MCF 10A (cell line): Measurements from ENCODE around the gene IL22RA2. TPM values are rescaled to one million over a fixed set of nuclear protein-coding genes. Genes with fewer than 3 reads are reported as not detected.

ENCODE experiments used
- BruUV-seq: library from RNA; stranded (reverse); fragments of 400-500 nt; replicated peaks from 2 replicates; lab custom pipeline; 2021; lab: Mats Ljungman, UMichigan
- CTCF ChIA-PET: fragments of 300-600 bp; sonication (Branson Sonifier 250); formaldehyde crosslinking; extraction: SDS; loops from one replicate; lab custom pipeline; 2021; ENCODE audit warnings: antibody characterized with exemption, inconsistent platforms; lab: Yijun Ruan, JAX
- POLR2A ChIA-PET: fragments of 300-600, 350-650 bp; sonication (Branson Sonifier 250); formaldehyde crosslinking; extraction: SDS; loops from one replicate; lab custom pipeline; 2020; ENCODE audit warnings: antibody characterized with exemption, inconsistent platforms; lab: Yijun Ruan, JAX
- DNase-seq: peaks from one replicate; pipeline ENCODE4 v3.0.0-alpha.2; 2018; ENCODE audit not compliant: unreplicated experiment
- H3K27ac Mint-ChIP-seq: one replicate; pipeline ENCODE4 v1.8.0; 2022; ENCODE audit warnings: mild to moderate bottlenecking, low read depth, mixed read lengths; ENCODE audit not compliant: unreplicated experiment
- H3K27me3 Mint-ChIP-seq: one replicate; pipeline ENCODE4 v1.8.0; 2022; ENCODE audit warnings: mixed read lengths; ENCODE audit not compliant: insufficient read depth, unreplicated experiment
- H3K36me3 Mint-ChIP-seq: one replicate; pipeline ENCODE4 v1.8.0; 2022; ENCODE audit warnings: mild to moderate bottlenecking, moderate library complexity, mixed read lengths; ENCODE audit not compliant: insufficient read depth, unreplicated experiment
- H3K4me1 Mint-ChIP-seq: one replicate; pipeline ENCODE4 v1.8.0; 2022; ENCODE audit warnings: mixed read lengths; ENCODE audit not compliant: insufficient read depth, unreplicated experiment
- H3K4me3 Mint-ChIP-seq: one replicate; pipeline ENCODE4 v1.8.0; 2022; ENCODE audit warnings: mild to moderate bottlenecking, moderate library complexity, mixed read lengths; ENCODE audit not compliant: unreplicated experiment
- H3K9me3 Mint-ChIP-seq: one replicate; pipeline ENCODE4 v1.8.0; 2022; ENCODE audit warnings: mixed read lengths; ENCODE audit not compliant: unreplicated experiment
- CTCF ChIP-seq: fragments of 200-600 bp; IDR thresholded peaks from one replicate; pipeline ENCODE4 v1.8.0; 2022; ENCODE audit warnings: antibody characterized with exemption, mild to moderate bottlenecking; ENCODE audit not compliant: unreplicated experiment
- intact Hi-C: fragments of 100-400 bp; cut with micrococcal nuclease; formaldehyde crosslinking; loops from 2 replicates; pipeline ENCODE4 v1.14.1; 2022
- total RNA-seq: library from RNA; stranded (reverse); gene quantifications from 2 replicates; pipeline ENCODE4 v1.2.3, GENCODE V29; 2022

IL22RA2 gene
- total RNA-seq, 1 experiment from 2014 or later: not detected

GRCh38 chr6:137193256-137194070 lies 20.0 kb upstream of the IL22RA2 start:
- intact Hi-C loops: no loop called here
- no peak for TF ChIP-seq CTCF
- Mint-ChIP-seq H3K27ac (no peak overlapping the region), H3K4me1 (no peaks in the 10 kb centered on the region), H3K4me3 (no peak overlapping the region), H3K27me3 (no peaks in the 10 kb centered on the region), H3K9me3 (no peaks in the 10 kb centered on the region), H3K36me3 (peaks cover 29% of the 10 kb centered on the region)
- no peak for DNase-seq
- no TSS peak for BruUV-seq
- CTCF ChIA-PET: interaction anchor here (0.7 to 0.9 kb wide), 2 partner anchors 8 to 38 kb away, joined by 3 to 4 read pairs; no protein-coding TSS in a partner anchor
- POLR2A ChIA-PET: interaction anchor here (0.5 to 1.3 kb wide), 6 partner anchors 10 to 582 kb away, joined by 3 to 4 read pairs (median 3); no protein-coding TSS in a partner anchor

GRCh38 chr6:137192821-137193220 lies 19.4 kb upstream of the IL22RA2 start:
- no peak for DNase-seq
- no TSS peak for BruUV-seq
- no peaks in the 10 kb centered on the region for H3K27me3 Mint-ChIP-seq
- ChIA-PET CTCF (interaction anchor here (0.9 to 1.5 kb wide), 2 partner anchors 38 to 98 kb away, joined by 4 to 5 read pairs; no protein-coding TSS in a partner anchor), POLR2A (interaction anchor here (0.9 to 2.9 kb wide), 5 partner anchors 11 to 121 kb away, joined by 3 to 11 read pairs (median 3); no protein-coding TSS in a partner anchor)
- H3K9me3 Mint-ChIP-seq: no peaks in the 10 kb centered on the region
- no peak overlapping the region for H3K4me3 Mint-ChIP-seq
- peaks cover 23% of the 10 kb centered on the region for H3K36me3 Mint-ChIP-seq
- intact Hi-C loops: no loop called here
- no peaks in the 10 kb centered on the region for H3K4me1 Mint-ChIP-seq
- H3K27ac Mint-ChIP-seq: no peak overlapping the region
- TF ChIP-seq CTCF: no peak

- CTCF ChIA-PET: interaction anchor here (1.4 to 1.8 kb wide), 3 partner anchors 12 to 97 kb away, joined by 3 to 5 read pairs (median 4); no protein-coding TSS in a partner anchor
- intact Hi-C loops: no loop called here
- Mint-ChIP-seq H3K27ac (peak overlapping the region; percentile 65), H3K4me1 (no peaks in the 10 kb centered on the region), H3K27me3 (no peaks in the 10 kb centered on the region), H3K9me3 (no peaks in the 10 kb centered on the region), H3K36me3 (peaks cover 11% of the 10 kb centered on the region), H3K4me3 (no peak overlapping the region)
- no peak for TF ChIP-seq CTCF
- no TSS peak for BruUV-seq
- no peak for DNase-seq
- POLR2A ChIA-PET: interaction anchor here (0.5 to 2.9 kb wide), 5 partner anchors 10 to 167 kb away, joined by 3 to 11 read pairs (median 4); no protein-coding TSS in a partner anchor
Observed at GRCh38 chr6:137191670-137192069, 18.2 kb upstream of the IL22RA2 start.

- CTCF ChIA-PET: interaction anchor here (1.4 to 1.8 kb wide), 3 partner anchors 13 to 96 kb away, joined by 3 to 5 read pairs (median 4); no protein-coding TSS in a partner anchor
Observed at GRCh38 chr6:137191236-137191635, 17.8 kb upstream of the IL22RA2 start.

More at GRCh38 chr6:137191236-137191635, 17.8 kb upstream of the IL22RA2 start:
- H3K4me3 Mint-ChIP-seq: no peak overlapping the region
- H3K27ac Mint-ChIP-seq: peak overlapping the region; percentile 65
- intact Hi-C loops: no loop called here
- H3K9me3 Mint-ChIP-seq: no peaks in the 10 kb centered on the region
- no peak for DNase-seq
- BruUV-seq: no TSS peak
- no peaks in the 10 kb centered on the region for H3K27me3 Mint-ChIP-seq
- no peak for TF ChIP-seq CTCF
- POLR2A ChIA-PET: interaction anchor here (0.6 to 2.9 kb wide), 7 partner anchors 9 to 194 kb away, joined by 3 to 11 read pairs (median 4); no protein-coding TSS in a partner anchor
- peaks cover 7% of the 10 kb centered on the region for H3K36me3 Mint-ChIP-seq
- H3K4me1 Mint-ChIP-seq: no peaks in the 10 kb centered on the region
